ENCODE results near the gene FREY1.

GRCh38 chr11:45913514-45913913 is 6.4 kb upstream of the FREY1 start:
- TF ChIP-seq CTCF (tag by site-specific recombination; IDR thresholded peaks at IDR 0.05) (no peak), KLF9 (tag by site-specific recombination; IDR thresholded peaks at IDR 0.05; ENCODE audit: low read depth) (no peak), ZNF292 (tag by site-specific recombination; IDR thresholded peaks at IDR 0.05; ENCODE audit: borderline replicate concordance, low read depth) (no peak), HOXD13 (CRISPR knock-in tag; IDR thresholded peaks at IDR 0.05; ENCODE audit: borderline replicate concordance) (no peak), YY1 (tag by site-specific recombination; IDR thresholded peaks at IDR 0.05) (no peak), ZNF274 (IDR thresholded peaks at IDR 0.05; ENCODE audit: low read length) (no peak), ZNF274 (tag by site-specific recombination; IDR thresholded peaks at IDR 0.05; ENCODE audit: borderline replicate concordance) (no peak), ZBTB49 (tag by site-specific recombination; IDR thresholded peaks at IDR 0.05; ENCODE audit: low read depth) (no peak), ZNF501 (tag by site-specific recombination; IDR thresholded peaks at IDR 0.05) (no peak), HOXC10 (CRISPR knock-in tag; IDR thresholded peaks at IDR 0.05) (no peak), ZNF549 (tag by site-specific recombination; IDR thresholded peaks at IDR 0.05) (no peak), PBX3 (CRISPR knock-in tag; IDR thresholded peaks at IDR 0.05) (no peak), ZFHX2 (tag by site-specific recombination; conservative IDR thresholded peaks at IDR 0.05) (no peak), ZNF18 (tag by site-specific recombination; IDR thresholded peaks at IDR 0.05) (no peak), ZNF645 (tag by site-specific recombination; IDR thresholded peaks at IDR 0.05) (no peak)

All from HEK293 (cell line).